HepG2 (cell line): Measurements from ENCODE around the gene NECAB2. TPM values are rescaled to one million over a fixed set of nuclear protein-coding genes. Genes with fewer than 3 reads are reported as not detected.

Experiments
- HDAC6 ChIP-seq: fragments of 200-600 bp; sonication (generic); IDR thresholded peaks from 2 replicates; pipeline ENCODE4 v1.7.0; 2017; ENCODE audit warnings: mild to moderate bottlenecking, antibody characterized with exemption, low read length, low read depth
- HHEX ChIP-seq: IDR thresholded peaks from 2 replicates; pipeline ENCODE4 v1.6.1; 2016; ENCODE audit warnings: control low read depth
- JARID2 ChIP-seq: sonication (generic); formaldehyde crosslinking; IDR thresholded peaks from 2 replicates; pipeline ENCODE4 v1.8.1; 2023; ENCODE audit warnings: missing genetic modification reagents, inconsistent platforms; ENCODE audit not compliant: insufficient replicate concordance
- KLF13 ChIP-seq: sonication (generic); formaldehyde crosslinking; IDR thresholded peaks from 2 replicates; pipeline ENCODE4 v1.4.0; 2020; ENCODE audit warnings: mild to moderate bottlenecking, missing genetic modification reagents
- MXD4 ChIP-seq: IDR thresholded peaks from 2 replicates; pipeline ENCODE4 v1.6.1; 2016; ENCODE audit warnings: mild to moderate bottlenecking, missing biosample characterization, missing genetic modification reagents
- NAIF1 ChIP-seq: sonication (generic); formaldehyde crosslinking; IDR thresholded peaks from 2 replicates; pipeline ENCODE4 v1.5.0; 2020; ENCODE audit warnings: mild to moderate bottlenecking, missing genetic modification reagents, borderline replicate concordance
- NPAS2 ChIP-seq: sonication (generic); formaldehyde crosslinking; IDR thresholded peaks from 2 replicates; pipeline ENCODE4 v1.8.0; 2022; ENCODE audit warnings: mild to moderate bottlenecking, missing genetic modification reagents, borderline replicate concordance
- NR2F6 ChIP-seq, 2 experiments: IDR thresholded peaks; 2 replicates each; pipeline ENCODE4 v1.6.1; 2016; ENCODE audit warnings: antibody characterized with exemption in 1 of 2, mild to moderate bottlenecking in 1 of 2
- TAF15 ChIP-seq: fragments of 200-400 bp; formaldehyde crosslinking; IDR thresholded peaks from one replicate; pipeline ENCODE4 v1.6.1; 2018; ENCODE audit warnings: mild to moderate bottlenecking, low read depth, low read length; ENCODE audit not compliant: poor library complexity, severe bottlenecking
- THAP7 ChIP-seq: sonication (generic); formaldehyde crosslinking; IDR thresholded peaks from 2 replicates; pipeline ENCODE4 v1.8.1; 2023; ENCODE audit warnings: mild to moderate bottlenecking, missing genetic modification reagents
- ZBTB34 ChIP-seq: sonication (generic); formaldehyde crosslinking; IDR thresholded peaks from 2 replicates; pipeline ENCODE4 v1.8.0; 2022; ENCODE audit warnings: mild to moderate bottlenecking, missing genetic modification reagents
- ZFP91 ChIP-seq: sonication (generic); formaldehyde crosslinking; IDR thresholded peaks from 2 replicates; pipeline ENCODE4 v1.9.0; 2022; ENCODE audit warnings: missing genetic modification reagents, mild to moderate bottlenecking, borderline replicate concordance
- ZNF557 ChIP-seq: sonication (generic); formaldehyde crosslinking; IDR thresholded peaks from 2 replicates; pipeline ENCODE4 v1.4.0; 2020; ENCODE audit warnings: missing genetic modification reagents
- ZNF687 ChIP-seq: sonication (generic); formaldehyde crosslinking; IDR thresholded peaks from 2 replicates; pipeline ENCODE4 v1.5.1; 2020; ENCODE audit warnings: mild to moderate bottlenecking, missing genetic modification reagents, moderate library complexity
- ZNF770 ChIP-seq: sonication (generic); formaldehyde crosslinking; IDR thresholded peaks from 2 replicates; pipeline ENCODE4 v1.5.0; 2020; ENCODE audit warnings: mild to moderate bottlenecking, missing genetic modification reagents
- ZNF790 ChIP-seq: sonication (generic); formaldehyde crosslinking; IDR thresholded peaks from 2 replicates; pipeline ENCODE4 v1.8.0; 2022; ENCODE audit warnings: missing genetic modification reagents, mild to moderate bottlenecking, borderline replicate concordance
- ZNF841 ChIP-seq: sonication (generic); formaldehyde crosslinking; IDR thresholded peaks from 2 replicates; pipeline ENCODE4 v1.8.1; 2023; ENCODE audit warnings: missing genetic modification reagents, borderline replicate concordance
- polyA plus RNA-seq, 8 experiments: library from polyadenylated mRNA; depleted of rRNA in 3 of 8; stranded (reverse) in 7 of 8; unstranded in 1 of 8; fragments of >200 nt; fragmentation: Illumina TruSeq in 4 of 8; extraction: Trizol in 4 of 8; gene quantifications; 2 replicates each; pipeline versions ENCODE4 v1.2.1 to v1.2.3, GENCODE V29; 2011 to 2016; ENCODE audit warnings: low read depth in 4 of 8, missing spikeins in 1 of 8, mixed read lengths in 1 of 8; ENCODE audit not compliant: insufficient read depth in 1 of 8
- total RNA-seq, 5 experiments: library from RNA; depleted of rRNA; stranded (reverse); fragments of >200 nt; fragmentation: Illumina TruSeq; extraction: Trizol; gene quantifications; 2 replicates each; pipeline ENCODE4 v1.2.3, GENCODE V29; 2016; ENCODE audit warnings: low read depth in 1 of 5

NECAB2 gene
- total and polyA plus RNA-seq, 2 of the 13 experiments (the other 11 are each of a cell fraction or from before 2014, with no cell fraction given), result 0.21 to 0.49 TPM

- TF ChIP-seq THAP7 (CRISPR knock-in tag) (peak; percentile 73; the same call in 1 of the 2 replicates), ZNF841 (CRISPR knock-in tag) (no peak), TAF15 (peak; percentile 64), ZNF770 (CRISPR knock-in tag) (no peak), NPAS2 (CRISPR knock-in tag) (0 out of 2 replicates have a peak, but pooled peaks have one; percentile 86), NR2F6 (IDR thresholded peaks at IDR 0.05) (peak; percentile 23), NR2F6 (CRISPR knock-in tag; IDR thresholded peaks at IDR 0.05) (peak; percentile 71), ZNF687 (CRISPR knock-in tag) (peak; percentile 88), ZFP91 (CRISPR knock-in tag) (peak; percentile 100), MXD4 (CRISPR knock-in tag) (peak; percentile 84), KLF13 (CRISPR knock-in tag) (no peak; the same call in 1 of the 2 replicates), JARID2 (CRISPR knock-in tag) (peak; percentile 55), ZNF790 (CRISPR knock-in tag) (0 out of 2 replicates have a peak, but pooled peaks have one; percentile 37), NAIF1 (peak; percentile 54; the same call in 1 of the 2 replicates), ZBTB34 (CRISPR knock-in tag) (no peak), HDAC6 (peak; percentile 59; the same call in 1 of the 2 replicates), HHEX (CRISPR knock-in tag) (peak; percentile 52; the same call in 1 of the 2 replicates), ZNF557 (CRISPR knock-in tag) (peak; percentile 89)
Observed at GRCh38 chr16:83952940-83953795, 14.9 kb upstream of the NECAB2 start, which contains the start of gene OSGIN1 (continued).
